GM18909 (cell line): Measurements from ENCODE around the gene POM121L2.
"Not testable (repeated sequence)": the region's sequence is repeated elsewhere in the genome, so short reads cannot be mapped to it uniquely, and the experiment has no call there.

Experiments used
- ATAC-seq: cut with Tn5 transposase; IDR thresholded peaks from one replicate; pipeline ENCODE4 v1.9.1; 2021; ENCODE audit warnings: mild to moderate bottlenecking; ENCODE audit not compliant: unreplicated experiment, poor library complexity

POM121L2 gene

DNA sequence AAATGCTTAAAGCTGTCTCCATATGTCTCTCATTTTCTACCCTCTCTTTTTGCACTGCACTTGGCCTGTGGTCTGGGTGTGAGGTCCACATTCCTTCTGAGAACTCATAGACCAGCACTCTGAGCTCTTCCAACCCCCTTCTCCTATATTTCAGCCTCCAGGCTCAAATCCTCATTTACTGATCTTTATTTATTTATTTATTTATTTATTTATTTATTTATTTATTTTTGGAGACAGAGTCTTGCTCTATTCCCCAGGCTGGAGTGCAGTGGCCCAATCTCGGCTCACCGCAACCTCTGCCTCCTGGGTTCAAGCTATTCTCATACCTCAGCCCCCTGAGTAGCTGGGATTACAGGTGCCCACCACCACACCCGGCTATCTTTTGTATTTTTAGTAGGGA lies 45.1 kb downstream of the POM121L2 start:
- ATAC-seq = not testable (repeated sequence)

- ATAC-seq = no peak
These were observed 48.2 kb downstream of the POM121L2 start for GRCh38 chr6:27263886-27264285.

- no peak for ATAC-seq
These were observed 51.2 kb downstream of the POM121L2 start for GRCh38 chr6:27260836-27261375.

DNA sequence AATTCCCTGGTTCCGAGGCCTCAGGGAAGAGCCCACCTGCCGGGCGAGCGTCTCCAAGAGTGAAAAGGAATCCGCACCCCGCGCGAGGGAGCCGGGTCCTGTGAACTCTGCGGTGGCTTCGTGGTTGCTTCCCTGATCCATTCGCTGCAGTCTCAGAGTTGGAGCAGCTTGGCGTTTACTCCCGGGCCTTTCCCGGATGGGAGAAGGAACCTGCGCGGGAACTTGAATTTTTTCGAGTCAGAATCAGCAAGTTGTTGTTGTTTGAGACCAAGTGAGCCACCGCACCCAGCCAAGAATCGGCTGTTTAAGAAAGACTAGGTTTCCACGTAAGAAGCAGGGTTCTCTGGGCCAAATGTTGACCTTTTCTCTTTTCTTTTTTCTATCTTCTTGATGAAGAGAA lies 51.7 kb downstream of the POM121L2 start:
- ATAC-seq = no peak
